ENCODE data around the gene SIX5.

Gene SIX5

DNA sequence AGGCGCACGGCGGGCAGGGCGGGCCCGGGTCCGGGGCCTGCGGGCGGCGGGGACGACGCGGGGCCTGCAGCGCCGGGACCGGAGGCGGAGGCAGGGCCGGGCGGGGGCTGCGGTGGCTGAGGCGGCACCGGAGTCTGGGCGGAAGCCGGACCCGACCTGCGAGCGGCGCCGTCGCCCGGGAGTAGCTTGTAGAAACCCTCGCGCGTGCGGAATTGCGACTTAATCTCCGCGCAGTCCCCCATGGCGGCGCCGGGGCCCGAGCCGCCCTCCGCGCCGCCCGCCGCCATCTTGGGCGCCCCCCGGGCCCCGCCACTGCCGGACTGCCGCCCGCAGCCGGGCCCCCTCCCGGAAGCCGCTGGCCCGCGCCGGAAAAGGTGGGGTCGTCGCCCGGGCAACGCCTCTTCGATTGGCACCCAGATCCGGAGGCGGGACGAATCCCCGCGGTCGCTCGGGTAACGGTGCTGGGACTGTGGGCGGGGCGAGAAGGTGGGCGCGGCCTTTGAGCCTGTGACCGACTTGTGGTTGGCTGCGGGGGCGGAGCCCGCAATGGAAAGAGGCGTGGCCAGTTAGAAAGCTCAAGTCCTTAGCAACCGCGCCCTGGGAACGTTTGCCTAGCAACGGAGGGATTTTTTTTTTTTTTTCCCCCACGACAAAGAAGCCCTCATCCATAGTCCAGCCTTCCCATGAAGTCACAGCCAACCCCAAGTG, 23.6 kb upstream of the SIX5 start, which contains the start of gene DMWD:
Gene DMWD, minus strand, starts transcription at position 376 of the 708 bp plus-strand sequence. Its CDS starts 89 bp downstream, at position 287.
- DNase-seq, result peak; percentile 93

DNA sequence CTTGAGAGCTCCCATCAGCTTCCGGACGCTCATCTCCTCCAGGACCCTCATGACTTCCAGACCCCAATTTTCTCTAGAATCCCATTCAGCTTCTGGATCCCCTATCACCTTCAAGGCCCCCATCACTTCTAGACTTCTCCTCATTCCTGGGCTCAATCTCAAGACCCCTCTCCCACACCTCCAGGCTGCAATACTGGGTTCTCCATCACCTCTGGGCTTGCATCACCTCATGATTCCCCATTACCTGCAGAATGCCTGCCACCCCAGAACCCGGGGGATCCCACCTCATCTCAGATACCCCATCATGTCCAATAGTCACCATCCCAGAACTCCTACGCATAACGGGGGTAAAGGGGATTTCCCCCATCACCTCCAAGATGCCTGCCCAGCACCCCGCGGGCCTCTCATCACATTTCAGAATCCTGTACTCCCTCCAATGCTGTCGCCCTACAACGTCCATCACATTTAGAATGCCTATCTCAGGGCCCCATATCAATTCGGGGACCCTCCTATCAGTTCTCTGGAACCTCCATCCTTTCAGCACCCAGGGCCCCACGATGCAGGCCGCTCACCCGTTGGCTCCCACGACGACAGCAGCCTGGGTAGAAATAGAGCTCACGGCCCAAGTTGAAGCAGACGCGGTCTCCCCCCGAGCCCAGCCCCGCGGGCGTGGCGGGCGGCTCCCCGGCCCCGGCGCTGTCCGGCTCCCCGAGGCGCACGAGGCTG, 22.9 kb upstream of the SIX5 start:
- DNase-seq, result no peak

DNA sequence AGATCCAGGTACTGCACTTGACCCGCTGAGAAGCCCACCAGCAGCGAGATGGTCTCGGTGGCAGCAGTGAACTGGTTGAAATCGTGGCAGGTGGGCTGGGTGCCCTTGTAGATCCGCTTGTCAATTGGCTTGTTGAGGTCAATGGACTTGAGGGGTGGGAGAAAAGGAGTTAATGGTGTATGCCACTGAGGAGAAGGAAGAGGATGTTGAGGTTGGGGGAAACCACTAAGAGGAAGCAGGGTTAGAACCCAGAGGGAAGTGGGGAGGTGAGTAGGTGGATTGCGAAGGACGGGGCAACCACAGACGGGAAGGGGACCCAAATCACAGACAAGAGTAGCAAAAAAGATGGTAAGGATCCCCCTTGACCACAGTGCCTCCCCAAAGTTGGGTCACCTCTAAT, 21.9 kb upstream of the SIX5 start:
- DNase-seq, result no peak

DNA sequence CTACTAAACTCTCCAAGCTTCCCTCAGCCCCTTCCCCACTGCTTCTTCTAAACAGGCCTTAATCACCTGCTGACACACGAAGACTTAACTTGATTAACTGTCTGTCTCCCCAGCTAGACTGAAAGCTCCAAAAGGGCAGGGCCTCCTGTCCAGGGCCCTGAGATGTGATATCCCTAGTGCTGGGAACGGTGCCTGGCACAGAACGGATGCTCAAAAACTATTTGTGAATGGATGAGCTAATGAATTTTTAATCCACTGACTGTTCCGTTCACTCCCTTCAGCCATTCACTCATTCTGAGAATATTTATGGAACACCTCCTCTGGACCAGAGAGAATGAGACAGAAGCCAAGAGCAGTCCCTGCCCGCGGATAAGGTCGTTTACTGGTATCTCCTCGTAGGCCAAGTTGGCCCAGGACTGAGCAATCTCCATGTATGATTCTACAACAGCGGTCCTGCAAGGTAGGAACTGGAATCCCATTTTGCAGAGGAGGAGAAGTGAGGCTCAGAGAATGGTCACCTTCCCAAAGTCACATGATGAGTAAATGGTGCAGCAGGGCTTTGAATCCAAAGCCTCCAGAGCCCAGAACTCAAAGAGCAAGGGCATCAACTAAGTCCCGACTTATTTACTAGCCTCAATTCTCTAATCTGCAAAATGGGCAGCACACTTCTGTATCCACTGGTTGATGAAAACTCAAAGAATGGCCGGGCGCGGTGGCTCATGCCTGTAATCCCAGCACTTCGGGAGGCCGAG, 20.2 kb upstream of the SIX5 start:
- DNase-seq, result no peak

DNA sequence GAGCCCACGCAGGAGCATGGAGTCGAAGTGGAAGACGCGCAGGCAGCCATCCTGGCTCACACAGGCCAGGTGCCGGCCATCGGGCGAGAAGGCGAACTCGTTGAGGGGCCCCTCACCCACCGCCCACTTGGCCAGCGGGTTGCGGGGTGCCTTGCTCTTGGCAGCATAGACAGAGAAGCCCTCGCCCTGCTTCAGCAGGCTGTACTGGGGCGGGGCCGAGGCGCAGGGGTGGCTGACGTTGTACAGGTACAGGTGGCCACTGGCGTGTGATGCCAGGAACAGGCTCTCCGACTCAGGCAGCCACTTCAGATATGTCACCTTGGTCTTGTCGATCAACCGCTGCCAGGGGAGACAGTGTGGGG, 17.5 kb upstream of the SIX5 start:
- DNase-seq, result no peak

DNA sequence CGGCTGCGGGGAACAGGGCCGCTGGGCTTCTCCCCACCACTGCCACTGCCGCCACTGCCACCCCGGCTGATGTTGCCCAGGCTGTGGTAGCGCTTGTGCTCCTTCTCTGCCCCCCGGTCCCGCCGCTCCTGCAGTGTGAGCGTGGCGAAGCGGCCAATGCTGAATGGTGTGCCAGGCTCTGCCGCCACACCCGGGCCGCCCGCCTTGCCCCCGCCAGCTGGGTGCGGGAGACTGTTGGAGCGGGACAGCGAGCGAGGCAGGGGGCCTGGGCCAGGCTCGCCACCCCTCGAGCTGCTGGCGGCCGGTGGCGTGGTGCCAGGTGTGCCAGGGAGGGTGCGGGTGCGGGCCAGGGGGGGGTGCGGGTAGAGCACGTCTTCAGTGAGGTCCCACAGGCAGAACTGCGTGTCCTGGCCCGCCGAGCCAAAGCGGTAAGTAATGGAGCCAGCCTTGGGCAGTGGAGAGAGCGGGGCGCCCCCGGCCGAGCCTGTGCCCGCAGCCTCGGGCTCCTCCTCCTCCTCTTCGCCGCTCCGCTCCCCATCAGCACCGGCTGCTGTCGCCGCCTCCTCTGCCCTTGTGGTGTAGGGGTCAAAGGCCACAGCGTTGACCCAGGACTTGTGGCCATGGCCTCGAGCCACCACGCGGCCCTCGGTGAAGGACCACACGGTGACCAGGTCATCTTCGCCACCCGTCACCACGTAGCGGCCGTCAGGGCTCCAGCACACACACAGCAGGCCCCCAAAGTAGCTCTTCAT, 16.9 kb upstream of the SIX5 start:
- no peak for DNase-seq

DNA sequence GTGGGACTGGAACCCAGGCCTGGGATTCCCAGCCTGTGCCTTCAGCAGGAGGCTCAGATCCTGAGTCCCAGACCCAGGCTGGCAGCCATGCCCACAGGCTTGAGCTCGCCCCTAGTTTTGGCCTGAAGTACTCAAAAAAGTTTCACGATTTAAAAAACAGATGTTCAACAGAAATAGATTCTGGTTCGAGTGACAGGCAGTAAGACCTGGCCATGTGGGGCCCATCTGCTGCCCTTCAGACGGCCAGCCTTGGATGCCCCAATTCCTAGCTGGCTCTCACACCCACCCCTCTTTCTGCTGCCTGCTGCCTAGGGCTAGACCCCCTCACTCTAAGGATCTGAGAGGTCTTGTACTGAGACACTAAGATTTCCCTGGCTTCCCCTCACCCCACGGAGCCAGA, 16.0 kb upstream of the SIX5 start:
- no peak for DNase-seq

DNA sequence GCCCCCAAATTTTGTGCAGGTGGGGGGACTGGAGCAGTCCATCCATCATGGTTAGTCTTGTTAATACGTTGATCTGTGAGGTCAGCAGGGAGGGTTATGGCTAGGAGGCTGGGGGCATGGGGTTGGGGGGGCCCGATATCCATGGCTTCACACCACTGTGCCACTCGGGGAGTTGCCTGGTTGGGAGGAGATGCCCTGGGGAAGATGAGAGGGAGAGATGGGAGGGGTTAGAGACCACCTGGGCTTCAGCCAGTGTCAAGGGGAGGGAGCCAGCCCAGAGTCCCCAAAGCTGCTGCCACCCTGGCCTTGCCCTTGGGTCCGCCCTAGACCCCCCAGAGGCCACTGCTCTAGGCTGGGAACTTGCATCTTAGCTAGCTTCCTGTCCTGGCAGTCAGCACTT, 15.0 kb upstream of the SIX5 start:
- DNase-seq, result no peak

DNA sequence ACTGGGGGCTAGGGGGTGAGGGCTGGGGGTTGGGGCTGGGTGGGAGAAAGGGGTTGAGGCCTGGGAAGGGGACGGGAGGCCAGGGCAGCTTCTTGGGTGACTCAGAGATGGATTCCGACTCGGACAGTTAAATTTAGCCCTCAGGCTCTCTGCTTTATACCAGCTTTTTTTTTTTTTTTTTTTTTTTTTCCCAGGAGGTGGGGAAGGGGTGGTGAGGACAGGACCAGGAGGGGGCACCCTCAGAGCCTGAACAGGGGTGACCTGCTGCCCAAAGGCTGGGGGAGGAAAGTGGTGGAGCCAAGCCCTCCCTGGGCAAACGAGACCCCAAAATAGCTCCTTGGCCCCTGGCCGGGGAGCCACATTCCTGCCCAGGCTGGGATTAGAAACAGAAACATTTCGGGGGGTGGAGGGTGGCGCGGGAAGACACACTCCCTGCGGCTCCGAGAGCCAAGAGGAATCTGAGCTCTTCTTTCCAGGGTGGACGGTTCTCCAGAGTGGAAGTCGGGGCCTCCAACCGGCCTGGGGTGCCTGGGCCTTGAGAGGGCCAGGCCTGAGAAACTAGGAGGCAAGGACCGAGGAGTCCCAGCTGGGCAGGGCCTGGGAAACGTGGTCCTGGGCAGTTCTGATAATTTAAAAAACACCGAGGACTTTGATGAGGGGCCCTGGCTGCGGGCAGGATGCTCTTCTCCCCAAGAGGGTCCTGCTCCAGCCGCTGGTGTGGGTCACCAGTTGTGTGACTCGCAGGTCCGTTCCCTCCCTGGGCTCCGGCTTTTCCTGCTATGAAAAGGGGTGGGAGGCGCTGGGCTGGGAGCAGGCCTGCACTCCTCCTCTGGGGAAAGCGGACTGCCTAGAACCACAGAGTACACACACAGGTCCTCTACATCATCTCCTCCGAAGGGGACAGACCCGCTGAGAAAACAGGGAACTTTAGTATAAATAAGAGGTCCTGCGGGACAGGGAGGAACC, 14.1 kb upstream of the SIX5 start:
- peak; percentile 73 for DNase-seq

DNA sequence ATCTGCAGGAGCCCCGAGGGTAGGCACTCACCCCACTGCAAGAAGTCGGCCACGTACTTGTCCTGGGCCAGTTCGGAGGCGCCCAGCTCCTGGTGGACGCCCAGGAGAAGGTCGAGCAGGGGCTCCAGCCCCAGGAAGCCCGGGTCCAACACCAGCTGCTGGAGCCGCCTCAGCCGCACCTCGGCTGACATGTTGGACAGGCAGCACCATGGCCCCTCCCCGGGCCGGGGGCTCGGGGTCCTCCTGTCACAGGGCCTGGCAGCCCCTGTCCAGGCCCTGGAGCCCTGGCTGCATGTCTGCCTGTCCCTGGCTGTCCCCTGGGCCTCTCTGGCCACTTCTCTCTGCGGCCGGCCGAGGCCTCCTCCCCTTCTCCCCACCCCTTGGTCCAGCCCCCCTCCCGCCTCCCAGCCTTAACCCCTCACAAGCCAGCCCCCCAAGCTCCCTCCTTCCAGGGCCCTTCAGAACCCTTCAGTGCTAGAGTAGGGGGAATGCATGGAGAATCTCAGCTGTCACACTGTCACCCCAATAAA, 13.2 kb upstream of the SIX5 start, which contains the start of gene DMPK:
Gene DMPK, minus strand, starts transcription at position 329 of the 530 bp plus-strand sequence. Its CDS starts 138 bp downstream, at position 191.
- DNase-seq, result no peak

DNA sequence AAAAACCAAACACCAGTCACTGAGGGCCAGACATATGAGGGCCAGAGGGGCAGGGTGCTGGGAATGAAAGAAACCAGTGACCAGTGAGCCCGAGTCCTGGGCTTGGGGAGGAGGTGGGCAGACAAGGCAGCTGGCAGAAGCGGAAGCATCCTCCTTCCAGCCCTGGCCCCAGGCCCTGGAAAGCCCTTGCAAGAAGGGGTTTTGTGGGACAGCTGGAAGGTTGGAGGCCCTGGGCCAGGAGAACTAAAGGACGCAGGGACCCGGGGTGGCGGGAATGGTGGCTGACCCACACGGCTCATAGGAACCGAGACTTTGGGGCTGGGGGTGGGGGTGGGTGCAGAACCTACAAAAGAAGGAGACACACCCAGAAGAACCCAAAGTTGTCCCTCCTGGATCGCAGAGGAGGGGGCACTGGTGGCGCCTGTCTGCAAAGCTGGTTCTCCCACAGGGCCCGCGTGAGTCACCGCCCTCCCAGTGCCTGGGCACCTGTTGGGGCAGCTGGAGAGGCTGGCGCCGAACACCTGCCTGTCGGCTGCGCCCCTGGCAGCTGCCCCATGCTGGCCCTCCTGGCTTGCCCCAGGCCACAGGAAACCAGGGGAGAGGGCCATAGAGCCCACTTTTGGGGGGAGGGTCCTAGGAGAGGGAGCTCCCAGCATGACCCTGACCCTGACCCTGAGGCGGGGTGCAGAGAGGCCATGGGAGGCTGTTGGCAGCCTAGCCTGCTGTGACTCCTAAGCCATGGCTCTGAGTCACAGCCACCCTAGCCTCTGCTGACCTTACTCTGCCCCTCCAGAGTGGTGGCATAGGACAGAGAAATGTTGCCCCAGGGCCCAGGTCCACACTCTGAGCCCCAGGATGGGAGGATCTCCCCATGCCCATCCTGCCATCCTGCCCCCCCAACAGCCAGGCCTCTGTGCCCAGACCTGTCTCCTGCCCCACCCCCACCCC, 12.4 kb upstream of the SIX5 start:
- DNase-seq, result no peak

DNA sequence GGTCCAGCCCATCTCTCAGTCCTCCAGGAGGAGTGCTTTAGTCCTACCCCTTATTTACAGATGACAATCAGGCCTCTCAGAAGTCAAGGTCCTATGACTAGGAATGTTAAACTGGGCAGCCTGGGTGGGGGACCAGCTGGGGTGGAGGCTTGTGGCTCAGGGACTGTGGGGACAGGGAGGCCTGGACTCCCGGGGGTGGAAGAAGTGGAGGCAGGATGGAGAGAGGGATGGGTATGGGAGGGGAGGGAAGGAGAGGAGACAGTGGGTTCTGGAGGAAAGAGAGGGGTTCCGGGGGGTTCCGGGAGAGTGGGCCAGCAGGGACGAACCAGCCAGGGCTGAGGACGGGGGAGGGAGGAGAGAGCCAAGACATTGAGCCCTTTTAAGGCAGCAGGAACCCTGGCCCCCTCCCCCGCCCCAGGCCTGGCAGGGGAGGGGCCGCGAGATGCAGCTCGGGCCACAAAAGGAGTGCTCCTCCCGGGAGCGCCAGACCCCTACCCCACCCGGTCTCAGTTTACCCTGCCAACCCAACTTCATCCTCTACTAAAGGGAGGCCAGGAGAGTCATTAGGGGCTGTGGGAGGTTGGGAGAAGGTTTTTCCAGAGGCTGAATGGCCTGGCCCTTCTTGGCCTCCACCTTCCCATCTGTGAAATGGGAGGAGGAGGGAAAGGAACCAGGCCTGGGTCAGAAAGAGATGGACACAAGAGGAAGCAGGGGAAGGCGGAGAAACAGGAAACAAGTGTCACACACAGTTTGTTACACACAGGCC, 11.6 kb upstream of the SIX5 start:
- DNase-seq, result no peak

DNA sequence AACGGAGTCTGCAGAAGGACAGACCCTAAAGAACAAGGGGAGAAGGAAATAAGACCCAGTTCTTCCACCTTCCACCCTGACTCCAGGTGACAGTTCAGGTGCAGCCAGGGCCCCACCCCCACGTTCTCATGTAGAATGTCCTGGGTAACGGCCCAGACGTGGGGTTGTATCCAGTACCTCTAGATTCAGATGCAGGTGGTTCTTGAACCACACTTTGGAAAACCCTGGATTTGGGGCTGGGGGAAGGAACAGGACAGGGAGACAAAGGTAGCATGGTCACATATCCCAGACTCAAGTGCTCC, 11.0 kb upstream of the SIX5 start:
- no peak for DNase-seq

DNA sequence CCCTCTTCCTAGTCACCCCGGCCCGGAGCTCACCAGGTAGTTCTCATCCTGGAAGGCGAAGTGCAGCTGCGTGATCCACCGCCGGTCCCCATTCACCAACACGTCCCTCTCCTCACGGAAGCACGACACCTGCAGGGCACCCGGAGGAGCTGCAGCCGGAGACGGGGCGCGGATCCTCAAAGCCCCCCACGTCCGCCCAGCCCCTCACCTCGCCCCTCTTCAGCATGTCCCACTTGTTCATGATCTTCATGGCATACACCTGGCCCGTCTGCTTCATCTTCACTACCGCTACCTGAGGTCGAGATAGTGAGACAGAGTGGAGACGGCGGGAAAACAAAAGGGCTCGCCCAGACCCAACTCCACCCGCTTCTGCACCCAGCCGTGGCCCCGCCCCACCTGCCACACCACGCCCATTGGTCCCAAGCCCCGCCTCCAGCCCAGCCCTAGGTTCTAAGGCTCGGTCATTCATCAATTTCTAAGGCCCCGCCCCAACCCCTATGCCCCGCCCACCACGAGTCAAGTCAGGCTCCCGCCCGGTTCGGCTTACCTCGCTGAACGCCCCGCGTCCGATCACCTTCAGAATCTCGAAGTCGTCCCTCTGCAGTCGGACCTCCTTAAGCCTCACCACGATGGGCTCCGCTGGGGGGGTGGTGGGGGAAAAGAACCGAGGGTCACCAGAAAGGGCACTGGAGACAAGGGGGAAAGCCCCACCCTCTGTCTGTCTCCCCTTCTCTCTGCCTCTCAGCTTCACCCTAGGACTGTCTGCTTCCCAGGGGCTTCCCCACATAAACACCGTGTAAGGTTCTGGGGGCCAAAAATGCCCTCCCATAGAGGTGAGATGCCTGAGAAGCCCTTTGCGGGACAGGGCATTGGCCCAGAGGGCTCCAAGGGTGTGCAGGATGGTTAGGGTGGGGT, 10.4 kb upstream of the SIX5 start:
- DNase-seq, result peak; percentile 75

DNA sequence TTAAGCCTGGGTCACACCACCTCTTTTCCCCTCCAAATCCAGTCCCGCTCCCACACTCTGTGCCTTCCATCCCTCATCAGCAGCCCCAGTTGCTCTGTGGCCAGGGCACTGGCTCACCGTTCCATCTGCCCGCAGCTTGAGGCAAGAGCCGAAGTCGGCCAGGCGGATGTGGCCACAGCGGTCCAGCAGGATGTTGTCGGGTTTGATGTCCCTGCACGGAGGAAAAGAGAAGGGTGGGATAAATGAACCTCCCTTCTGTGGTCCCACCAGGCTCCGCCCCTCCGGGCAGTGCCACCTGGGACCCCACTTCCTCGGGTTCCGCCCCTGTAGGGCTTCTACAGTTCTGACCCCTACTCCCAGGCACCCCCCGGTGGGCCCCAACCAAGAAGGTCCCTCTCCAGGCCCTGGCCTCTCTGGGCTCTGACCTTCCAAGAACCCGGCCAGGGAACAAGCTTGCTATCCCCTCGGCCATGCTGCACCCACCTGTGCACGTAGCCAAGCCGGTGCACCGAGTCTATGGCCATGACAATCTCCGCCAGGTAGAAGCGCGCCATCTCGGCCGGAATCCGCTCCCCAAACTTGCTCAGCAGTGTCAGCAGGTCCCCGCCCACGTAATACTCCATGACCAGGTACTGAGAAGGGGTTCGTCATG, 9.1 kb upstream of the SIX5 start:
- DNase-seq, result no peak

DNA sequence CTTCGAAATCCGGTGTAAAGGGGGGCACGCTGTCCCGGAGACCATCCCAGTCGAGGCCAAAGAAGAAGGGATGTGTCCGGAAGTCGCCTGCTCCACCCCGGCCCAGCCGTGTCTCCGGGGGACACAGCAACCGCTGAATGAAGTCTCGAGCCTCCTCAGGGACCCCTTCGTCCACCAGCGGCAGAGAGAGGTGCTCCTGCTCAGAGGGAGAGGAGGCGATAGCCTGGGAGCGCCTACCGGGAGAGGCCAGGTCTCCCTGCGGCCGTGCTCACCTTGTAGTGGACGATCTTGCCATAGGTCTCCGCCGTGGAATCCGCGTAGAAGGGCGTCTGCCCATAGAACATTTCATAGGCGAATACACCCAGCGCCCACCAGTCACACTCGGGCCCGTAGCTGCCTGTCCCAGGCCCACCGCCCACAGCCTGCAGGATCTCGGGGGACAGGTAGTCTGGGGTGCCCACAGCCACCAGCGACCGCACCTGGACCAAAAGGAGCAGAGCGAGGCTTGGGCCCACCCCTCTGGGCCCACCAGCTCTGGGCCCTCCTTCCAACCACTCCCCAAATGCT, 8.4 kb upstream of the SIX5 start:
- DNase-seq, result no peak

DNA sequence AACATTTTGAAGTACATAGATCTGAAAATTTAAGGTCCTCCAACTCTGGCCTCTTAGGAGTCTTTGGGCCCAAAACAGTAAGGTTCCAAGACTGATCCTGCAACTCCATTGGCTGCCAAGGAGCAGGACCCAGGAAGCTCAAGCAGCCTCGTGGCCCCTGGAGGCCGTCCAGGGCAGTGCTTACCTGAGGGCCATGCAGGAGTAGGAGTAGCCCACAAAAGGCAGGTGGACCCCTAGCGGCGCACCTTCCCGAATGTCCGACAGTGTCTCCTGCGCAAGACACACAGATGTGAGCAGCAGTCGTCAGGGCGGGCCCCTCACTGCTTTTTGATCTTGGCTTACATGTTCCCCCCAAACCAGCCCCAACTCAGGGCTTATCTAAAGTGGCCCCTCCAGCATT, 5.7 kb upstream of the SIX5 start:
- no peak for DNase-seq

DNA sequence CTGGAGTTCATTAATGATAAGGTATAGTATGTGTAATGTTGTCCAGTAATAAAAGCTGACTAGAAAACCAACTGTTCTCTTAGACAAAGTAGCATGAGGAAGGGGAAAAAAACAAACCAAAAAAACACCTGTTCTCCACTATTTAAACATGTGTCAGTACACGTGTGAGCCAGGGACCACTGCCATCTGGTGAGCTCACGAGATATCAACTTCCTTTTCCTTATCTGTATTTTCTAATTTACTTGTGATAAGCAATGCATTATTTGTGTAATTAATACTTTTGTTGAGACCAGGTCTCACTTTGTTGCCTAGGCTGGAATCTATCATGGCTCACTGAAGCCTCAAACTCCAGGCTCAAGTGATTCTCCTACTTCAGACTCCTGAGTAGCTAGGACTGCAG, 4.3 kb upstream of the SIX5 start:
- no peak for DNase-seq

All from NCI-H226 (cell line).